A673 (cell line): ENCODE data around the gene SSPN. TPM values are rescaled to one million over a fixed set of nuclear protein-coding genes. Genes with fewer than 3 reads are reported as not detected.
A peak's percentile ranks its signal among the peaks of the same experiment; 100 is the strongest.

ENCODE experiments used
- BruUV-seq: library from RNA; stranded (reverse); fragments of 400-500 nt; replicated peaks from 2 replicates; lab custom pipeline; 2021; lab: Mats Ljungman, UMichigan
- CTCF ChIA-PET: fragments of 300-600 bp; sonication (Branson Sonifier 250); formaldehyde crosslinking; loops from one replicate; lab custom pipeline; 2022; ENCODE audit warnings: antibody characterized with exemption; lab: Charles Lee
- POLR2A ChIA-PET: fragments of 300-600 bp; sonication (Branson Sonifier 250); formaldehyde crosslinking; loops from one replicate; lab custom pipeline; 2022; ENCODE audit warnings: antibody characterized with exemption; ENCODE audit not compliant: low non-redundant PET; lab: Charles Lee
- DNase-seq: peaks from one replicate; pipeline ENCODE4 v3.0.0-alpha.2; 2015; ENCODE audit warnings: low spot score
- H3K27ac ChIP-seq: fragments of 200-600 bp; sonication (generic); 2 replicates; pipeline ENCODE4 v1.5.1; 2016; ENCODE audit warnings: mixed run types, low read depth, mild to moderate bottlenecking, mixed read lengths, antibody characterized with exemption, low read length; ENCODE audit not compliant: poor library complexity, severe bottlenecking
- H3K27me3 ChIP-seq: fragments of 200-600 bp; sonication (generic); replicated peaks from 2 replicates; pipeline ENCODE4 v1.6.1; 2017; ENCODE audit warnings: mixed run types, low read depth, mild to moderate bottlenecking, mixed read lengths, antibody characterized with exemption, low read length; ENCODE audit not compliant: insufficient read depth, poor library complexity
- H3K36me3 ChIP-seq: fragments of 200-600 bp; sonication (generic); 2 replicates; pipeline ENCODE4 v1.6.1; 2016; ENCODE audit warnings: mixed run types, mild to moderate bottlenecking, mixed read lengths, antibody characterized with exemption, low read length; ENCODE audit not compliant: insufficient read depth, poor library complexity, severe bottlenecking
- H3K4me1 ChIP-seq: fragments of 200-600 bp; sonication (generic); 2 replicates; pipeline ENCODE4 v1.6.1; 2017; ENCODE audit warnings: mixed run types, mild to moderate bottlenecking, mixed read lengths, antibody characterized with exemption, low read length; ENCODE audit not compliant: insufficient read depth, poor library complexity, severe bottlenecking
- H3K4me3 ChIP-seq: fragments of 200-600 bp; sonication (generic); 2 replicates; pipeline ENCODE4 v1.5.1; 2016; ENCODE audit warnings: low read depth, mixed run types, mild to moderate bottlenecking, mixed read lengths, low read length; ENCODE audit not compliant: poor library complexity, severe bottlenecking
- H3K9me3 ChIP-seq: fragments of 200-600 bp; sonication (generic); 2 replicates; pipeline ENCODE4 v1.6.1; 2016; ENCODE audit warnings: mixed run types, low read depth, mild to moderate bottlenecking, mixed read lengths, antibody characterized with exemption, low read length; ENCODE audit not compliant: poor library complexity, severe bottlenecking
- EZH2 ChIP-seq: fragments of 200-600 bp; sonication (generic); IDR thresholded peaks from 2 replicates; pipeline ENCODE4 v1.6.1; 2017; ENCODE audit warnings: borderline replicate concordance, low read depth, mild to moderate bottlenecking, mixed read lengths, antibody characterized with exemption, low read length; ENCODE audit not compliant: poor library complexity, severe bottlenecking
- intact Hi-C: fragments of 100-400 bp; cut with micrococcal nuclease; formaldehyde crosslinking; loops from one replicate; pipeline ENCODE4 v1.10.0; 2022; ENCODE audit not compliant: unreplicated experiment
- total RNA-seq: library from RNA; stranded (reverse); gene quantifications from 2 replicates; pipeline ENCODE4 v1.2.3, GENCODE V29; 2021
- TF ChIP-seq, protein P1 (sequence below): fragments of 300-800, 200-600 bp; sonication (generic); conservative IDR thresholded peaks from 2 replicates; pipeline ENCODE4 v1.5.1; 2017; ENCODE audit warnings: low read depth, mild to moderate bottlenecking, antibody characterized with exemption, low read length, moderate library complexity, mixed read lengths

The SSPN gene
- total RNA-seq, 1 experiment from 2014 or later: 9.8 TPM

DNA sequence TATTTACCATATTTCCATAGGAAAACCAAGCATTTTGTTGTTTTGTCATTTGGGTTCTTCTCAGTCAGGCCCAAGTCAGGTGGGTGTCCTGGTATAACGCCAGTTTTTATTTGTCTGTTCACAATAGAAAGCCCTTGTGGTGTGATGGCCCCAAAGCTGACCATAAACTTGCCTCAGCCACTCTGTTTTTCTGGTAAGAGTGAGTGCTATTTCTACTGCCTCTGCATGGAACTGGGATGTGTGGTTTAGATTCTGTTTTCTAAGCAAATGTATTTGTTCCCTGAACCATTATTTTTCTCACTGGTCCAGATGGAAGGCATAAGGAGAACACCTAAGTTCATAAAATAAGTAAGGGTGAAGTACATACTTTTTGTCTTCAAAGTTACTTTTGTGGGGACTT is 1.8 kb upstream of the SSPN start:
- POLR2A ChIA-PET: no interaction called here
- no TSS peak for BruUV-seq
- Histone ChIP-seq H3K9me3 (no peaks in the 10 kb centered on the region), H3K27ac (no peak overlapping the region), H3K27me3 (no peaks in the 10 kb centered on the region), H3K4me1 (peaks cover 23% of the 10 kb centered on the region), H3K4me3 (no peak overlapping the region), H3K36me3 (no peaks in the 10 kb centered on the region)
- intact Hi-C loops: no loop called here
- no peak for TF ChIP-seq EZH2
- TF ChIP-seq, protein P1, sequence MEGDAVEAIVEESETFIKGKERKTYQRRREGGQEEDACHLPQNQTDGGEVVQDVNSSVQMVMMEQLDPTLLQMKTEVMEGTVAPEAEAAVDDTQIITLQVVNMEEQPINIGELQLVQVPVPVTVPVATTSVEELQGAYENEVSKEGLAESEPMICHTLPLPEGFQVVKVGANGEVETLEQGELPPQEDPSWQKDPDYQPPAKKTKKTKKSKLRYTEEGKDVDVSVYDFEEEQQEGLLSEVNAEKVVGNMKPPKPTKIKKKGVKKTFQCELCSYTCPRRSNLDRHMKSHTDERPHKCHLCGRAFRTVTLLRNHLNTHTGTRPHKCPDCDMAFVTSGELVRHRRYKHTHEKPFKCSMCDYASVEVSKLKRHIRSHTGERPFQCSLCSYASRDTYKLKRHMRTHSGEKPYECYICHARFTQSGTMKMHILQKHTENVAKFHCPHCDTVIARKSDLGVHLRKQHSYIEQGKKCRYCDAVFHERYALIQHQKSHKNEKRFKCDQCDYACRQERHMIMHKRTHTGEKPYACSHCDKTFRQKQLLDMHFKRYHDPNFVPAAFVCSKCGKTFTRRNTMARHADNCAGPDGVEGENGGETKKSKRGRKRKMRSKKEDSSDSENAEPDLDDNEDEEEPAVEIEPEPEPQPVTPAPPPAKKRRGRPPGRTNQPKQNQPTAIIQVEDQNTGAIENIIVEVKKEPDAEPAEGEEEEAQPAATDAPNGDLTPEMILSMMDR: no peak
- CTCF ChIA-PET: no interaction called here
- DNase-seq: no peak

DNA sequence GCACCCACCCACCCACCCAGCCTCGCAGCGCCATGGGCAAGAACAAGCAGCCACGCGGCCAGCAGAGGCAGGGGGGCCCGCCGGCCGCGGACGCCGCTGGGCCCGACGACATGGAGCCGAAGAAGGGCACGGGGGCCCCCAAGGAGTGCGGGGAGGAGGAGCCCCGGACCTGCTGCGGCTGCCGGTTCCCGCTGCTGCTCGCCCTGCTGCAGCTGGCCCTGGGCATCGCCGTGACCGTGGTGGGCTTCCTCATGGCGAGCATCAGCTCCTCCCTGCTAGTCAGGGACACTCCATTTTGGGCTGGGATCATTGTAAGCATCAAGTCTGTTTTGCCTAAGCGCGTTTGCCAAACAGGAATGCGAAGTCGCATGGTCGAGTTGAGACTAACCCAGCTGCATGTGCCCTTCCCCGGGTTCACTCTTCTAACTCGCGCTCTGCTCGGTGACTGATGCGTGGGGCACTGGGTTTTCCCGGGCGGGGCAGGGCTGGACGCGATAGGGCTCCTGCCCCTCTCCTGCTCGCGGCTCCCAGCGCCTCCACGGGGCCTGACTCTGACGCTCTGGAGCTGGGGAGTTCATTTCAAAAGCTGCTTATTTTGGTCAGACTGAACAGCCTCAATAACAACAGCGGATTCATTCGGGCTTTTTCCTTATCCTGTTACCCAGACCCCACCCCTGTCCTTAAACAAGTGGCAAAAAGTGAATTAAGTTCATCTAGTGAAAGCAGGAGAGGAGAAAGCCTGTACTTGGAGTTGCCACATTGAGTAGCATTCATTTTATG is 458 bp downstream of the SSPN start:
- no peak for TF ChIP-seq EZH2
- TF ChIP-seq, protein P1: no peak
- no TSS peak for BruUV-seq
- Histone ChIP-seq H3K27me3 (no peaks in the 10 kb centered on the region), H3K9me3 (no peaks in the 10 kb centered on the region), H3K36me3 (no peaks in the 10 kb centered on the region), H3K4me3 (peak overlapping the region; percentile 46), H3K4me1 (peaks cover 23% of the 10 kb centered on the region), H3K27ac (peak overlapping the region; percentile 61)
- CTCF ChIA-PET: no interaction called here
- POLR2A ChIA-PET: no interaction called here
- intact Hi-C loops: loop anchor here (5.0 kb wide), 1 partner anchor 74 kb away; no protein-coding TSS in a partner anchor
- peak; percentile 53 for DNase-seq

DNA sequence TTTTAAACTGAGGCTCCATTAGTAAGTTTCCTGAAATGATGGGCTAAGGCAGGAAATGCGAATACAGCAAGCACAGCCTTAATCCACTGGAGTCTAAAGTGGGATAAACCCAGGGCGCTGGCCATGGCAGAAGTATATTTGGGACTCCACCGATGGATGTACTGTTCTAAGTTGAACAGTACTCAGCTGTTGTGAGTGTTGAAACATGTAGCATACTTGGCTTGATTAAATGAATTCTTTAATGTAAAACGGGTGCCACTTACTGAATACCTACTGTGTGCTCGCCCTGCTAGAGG is 996 bp downstream of the SSPN start:
- Histone ChIP-seq H3K4me1 (peaks cover 23% of the 10 kb centered on the region), H3K4me3 (peak overlapping the region; percentile 46), H3K36me3 (no peaks in the 10 kb centered on the region), H3K27me3 (no peaks in the 10 kb centered on the region), H3K9me3 (no peaks in the 10 kb centered on the region), H3K27ac (peak overlapping the region; percentile 61)
- ChIA-PET POLR2A (no interaction called here), CTCF (no interaction called here)
- TF ChIP-seq, protein P1: no peak
- TF ChIP-seq EZH2: no peak
- intact Hi-C loops: loop anchor here (5.0 kb wide), 1 partner anchor 74 kb away; no protein-coding TSS in a partner anchor
- BruUV-seq: TSS peak; percentile 55
- DNase-seq: no peak
